SK-N-SH (cell line): ENCODE results near the gene ZFHX3. TPM values are rescaled to one million over a fixed set of nuclear protein-coding genes. Genes with fewer than 3 reads are reported as not detected.

Experiments used
- CTCF ChIA-PET: fragments of 300-600, 350-600 bp; formaldehyde crosslinking; extraction: SDS; loops from one replicate; lab custom pipeline; 2021; lab: Yijun Ruan, JAX
- POLR2A ChIA-PET: fragments of 350-600 bp; sonication (Branson Sonifier 250); formaldehyde crosslinking; extraction: SDS; loops from one replicate; lab custom pipeline; 2020; ENCODE audit warnings: antibody characterized with exemption, inconsistent platforms; lab: Yijun Ruan, JAX
- DNase-seq: peaks from one replicate; pipeline ENCODE4 v3.0.0; 2012
- H2AFZ ChIP-seq: fragments of 200-600 bp; sonication (generic); 2 replicates; pipeline ENCODE4 v1.8.1; 2016; ENCODE audit warnings: antibody characterized with exemption, mild to moderate bottlenecking, low read depth
- H3F3A ChIP-seq: fragments of 200-600 bp; sonication (generic); replicated peaks from 2 replicates; pipeline ENCODE3; 2016; ENCODE audit warnings: antibody characterized with exemption, mild to moderate bottlenecking; ENCODE audit not compliant: insufficient read depth
- H3K27ac ChIP-seq, 2 experiments: fragments of 200-500 bp in 1 of 2; fragments of 200-600 bp in 1 of 2; sonication (Bioruptor generic) in 1 of 2; sonication (generic), shearing (Covaris generic) in 1 of 2; 2 replicates each; pipeline versions ENCODE4 v1.5.1 to v1.6.1; 2014 to 2016; ENCODE audit warnings: low read depth in 2 of 2, inconsistent platforms in 1 of 2, low read length in 1 of 2, mild to moderate bottlenecking in 1 of 2, mixed read lengths in 1 of 2
- H3K27me3 ChIP-seq: fragments of 200-600 bp; sonication (generic), shearing (Covaris generic); 2 replicates; pipeline ENCODE4 v1.6.1; 2016; ENCODE audit warnings: mixed run types; ENCODE audit not compliant: insufficient read depth
- H3K36me3 ChIP-seq, 2 experiments: fragments of 200-500 bp in 1 of 2; fragments of 200-600 bp in 1 of 2; sonication (Bioruptor generic) in 1 of 2; sonication (generic) in 1 of 2; replicated peaks in 1 of 2; 2 replicates each; pipeline versions ENCODE3 to v1.5.1; 2014 to 2016; ENCODE audit warnings: low read length in 1 of 2, mild to moderate bottlenecking in 1 of 2; ENCODE audit not compliant: insufficient read depth in 2 of 2, control insufficient read depth in 1 of 2
- H3K4me1 ChIP-seq, 2 experiments: fragments of 200-500 bp in 1 of 2; fragments of 200-600 bp in 1 of 2; sonication (Bioruptor generic) in 1 of 2; sonication (generic), shearing (Covaris generic) in 1 of 2; 2 replicates each; pipeline versions ENCODE4 v1.5.1 to v1.6.1; 2014 to 2016; ENCODE audit warnings: low read depth in 1 of 2, low read length in 1 of 2, mixed run types in 1 of 2; ENCODE audit not compliant: insufficient read depth in 2 of 2, control insufficient read depth in 1 of 2
- H3K4me2 ChIP-seq: fragments of 200-600 bp; sonication (generic), shearing (Covaris generic); 2 replicates; pipeline ENCODE4 v1.6.1; 2017; ENCODE audit warnings: mixed run types
- H3K4me3 ChIP-seq, 2 experiments: fragments of 200-500 bp in 1 of 2; fragments of 200-600 bp in 1 of 2; sonication (Bioruptor generic) in 1 of 2; sonication (generic), shearing (Covaris generic) in 1 of 2; 2 replicates each; pipeline versions ENCODE4 v1.5.1 to v1.8.1; 2014 to 2016; ENCODE audit warnings: low read depth in 2 of 2, inconsistent platforms in 1 of 2, low read length in 1 of 2, mild to moderate bottlenecking in 1 of 2, mixed read lengths in 1 of 2, moderate library complexity in 1 of 2
- H3K79me2 ChIP-seq: fragments of 200-600 bp; sonication (generic); 2 replicates; pipeline ENCODE4 v1.8.1; 2017; ENCODE audit warnings: mild to moderate bottlenecking; ENCODE audit not compliant: insufficient read depth
- H3K9ac ChIP-seq: fragments of 200-600 bp; sonication (generic); 2 replicates; pipeline ENCODE4 v1.6.1; 2017; ENCODE audit warnings: mixed run types
- H3K9me2 ChIP-seq: fragments of 200-600 bp; sonication (generic); 2 replicates; pipeline ENCODE4 v1.6.1; 2017; ENCODE audit warnings: mixed run types
- H3K9me3 ChIP-seq: fragments of 200-600 bp; sonication (generic); 2 replicates; pipeline ENCODE4 v1.6.1; 2017; ENCODE audit warnings: mixed run types, mild to moderate bottlenecking, moderate library complexity
- H4K20me1 ChIP-seq: fragments of 200-600 bp; sonication (generic); 2 replicates; pipeline ENCODE4 v1.6.1; 2017; ENCODE audit warnings: mild to moderate bottlenecking, mixed run types; ENCODE audit not compliant: insufficient read depth
- ELF1 ChIP-seq: IDR thresholded peaks from 2 replicates; pipeline ENCODE4 v1.4.0; 2012
- MXI1 ChIP-seq: IDR thresholded peaks from 2 replicates; pipeline ENCODE4 v1.6.1; 2012; ENCODE audit warnings: mild to moderate bottlenecking, low read depth, low read length, improper control_type of control experiment
- POLR2AphosphoS5 ChIP-seq: IDR thresholded peaks from 2 replicates; pipeline ENCODE4 v1.6.1; 2012; ENCODE audit warnings: low read depth, low read length
- TAF1 ChIP-seq: IDR thresholded peaks from 2 replicates; pipeline ENCODE4 v1.6.1; 2012; ENCODE audit warnings: low read depth, mild to moderate bottlenecking, low read length, moderate library complexity, borderline replicate concordance
- TCF12 ChIP-seq: IDR thresholded peaks from 2 replicates; pipeline ENCODE4 v1.4.0; 2012
- WGBS: methylation state at CpG from one replicate; pipeline ENCODE4 v1.1.6; 2017; ENCODE audit warnings: low lambda C conversion rate; 5-methylcytosine and 5-hydroxymethylcytosine counted together
- polyA plus RNA-seq, 3 experiments: library from polyadenylated mRNA; depleted of rRNA; stranded (reverse); fragments of >200 nt; gene quantifications; 2 replicates each; pipeline ENCODE4 v1.2.3, GENCODE V29; 2012
- TF ChIP-seq, protein P1 (sequence below): fragments of 150-350 bp; IDR thresholded peaks from 2 replicates; pipeline ENCODE4 v1.6.1; 2017; ENCODE audit warnings: antibody characterized with exemption, low read length, low read depth, borderline replicate concordance
- TF ChIP-seq, protein P2 (sequence below): fragments of 150-350 bp; IDR thresholded peaks from 2 replicates; pipeline ENCODE4 v1.6.1; 2016; ENCODE audit warnings: mild to moderate bottlenecking, low read depth, low read length
- TF ChIP-seq, protein P3 (sequence below): IDR thresholded peaks from 2 replicates; pipeline ENCODE4 v1.4.0; 2012; ENCODE audit warnings: low read depth, borderline replicate concordance
- TF ChIP-seq, protein P4 (sequence below): IDR thresholded peaks from 2 replicates; pipeline ENCODE4; 2012

ZFHX3 gene
- polyA plus RNA-seq, 1 of the 3 experiments (the other 2 are of a cell fraction) = 2.0 TPM

DNA sequence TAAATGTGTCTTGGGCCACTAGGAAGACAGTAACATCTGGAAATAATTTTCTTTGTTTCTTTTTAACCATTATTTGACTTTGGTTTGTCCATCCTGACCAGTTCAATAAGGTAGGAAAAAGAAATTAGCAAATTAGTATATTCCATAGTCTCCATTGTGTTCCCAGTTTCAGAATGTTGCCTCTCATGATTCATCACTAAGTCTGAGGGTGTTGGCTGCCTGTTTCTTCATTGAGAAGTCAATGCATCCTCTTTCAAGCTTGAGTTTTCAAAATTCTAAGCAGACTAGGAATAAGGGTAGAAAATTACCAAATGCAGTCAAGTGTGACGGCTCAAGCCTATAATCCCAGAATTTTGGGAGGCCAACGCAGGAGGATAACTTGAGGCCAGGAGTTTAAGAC lies 41.9 kb downstream of the ZFHX3 start:
- no peak for DNase-seq
- H3K4me3 ChIP-seq = no peak overlapping the region
- no peaks in the 10 kb centered on the region for H3K9me3 ChIP-seq
- no peaks in the 10 kb centered on the region for H3F3A ChIP-seq
- WGBS = 96% methylated on average over 2 of the region's 2 CpGs
- no peak overlapping the region for H3K9ac ChIP-seq
- no peak overlapping the region for H3K4me2 ChIP-seq
- peaks cover 94% of the 10 kb centered on the region for H3K79me2 ChIP-seq
- no peaks in the 10 kb centered on the region for H3K9me2 ChIP-seq
- ChIA-PET CTCF (interaction anchor here (0.6 to 0.9 kb wide), 2 partner anchors 173 to 346 kb away, joined by 3 to 4 read pairs; no protein-coding TSS in a partner anchor), POLR2A (no interaction called here)
- H3K36me3 ChIP-seq = no peaks in the 10 kb centered on the region
- peaks cover 8% of the 10 kb centered on the region; the same call in 1 of the 2 replicates for H4K20me1 ChIP-seq
- TF ChIP-seq, protein P1, sequence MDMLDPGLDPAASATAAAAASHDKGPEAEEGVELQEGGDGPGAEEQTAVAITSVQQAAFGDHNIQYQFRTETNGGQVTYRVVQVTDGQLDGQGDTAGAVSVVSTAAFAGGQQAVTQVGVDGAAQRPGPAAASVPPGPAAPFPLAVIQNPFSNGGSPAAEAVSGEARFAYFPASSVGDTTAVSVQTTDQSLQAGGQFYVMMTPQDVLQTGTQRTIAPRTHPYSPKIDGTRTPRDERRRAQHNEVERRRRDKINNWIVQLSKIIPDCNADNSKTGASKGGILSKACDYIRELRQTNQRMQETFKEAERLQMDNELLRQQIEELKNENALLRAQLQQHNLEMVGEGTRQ = no peak
- TF ChIP-seq POLR2AphosphoS5 (no peak), TAF1 (no peak), ELF1 (no peak)
- TF ChIP-seq, protein P2, sequence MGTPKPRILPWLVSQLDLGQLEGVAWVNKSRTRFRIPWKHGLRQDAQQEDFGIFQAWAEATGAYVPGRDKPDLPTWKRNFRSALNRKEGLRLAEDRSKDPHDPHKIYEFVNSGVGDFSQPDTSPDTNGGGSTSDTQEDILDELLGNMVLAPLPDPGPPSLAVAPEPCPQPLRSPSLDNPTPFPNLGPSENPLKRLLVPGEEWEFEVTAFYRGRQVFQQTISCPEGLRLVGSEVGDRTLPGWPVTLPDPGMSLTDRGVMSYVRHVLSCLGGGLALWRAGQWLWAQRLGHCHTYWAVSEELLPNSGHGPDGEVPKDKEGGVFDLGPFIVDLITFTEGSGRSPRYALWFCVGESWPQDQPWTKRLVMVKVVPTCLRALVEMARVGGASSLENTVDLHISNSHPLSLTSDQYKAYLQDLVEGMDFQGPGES = no peak
- TF ChIP-seq, protein P3, sequence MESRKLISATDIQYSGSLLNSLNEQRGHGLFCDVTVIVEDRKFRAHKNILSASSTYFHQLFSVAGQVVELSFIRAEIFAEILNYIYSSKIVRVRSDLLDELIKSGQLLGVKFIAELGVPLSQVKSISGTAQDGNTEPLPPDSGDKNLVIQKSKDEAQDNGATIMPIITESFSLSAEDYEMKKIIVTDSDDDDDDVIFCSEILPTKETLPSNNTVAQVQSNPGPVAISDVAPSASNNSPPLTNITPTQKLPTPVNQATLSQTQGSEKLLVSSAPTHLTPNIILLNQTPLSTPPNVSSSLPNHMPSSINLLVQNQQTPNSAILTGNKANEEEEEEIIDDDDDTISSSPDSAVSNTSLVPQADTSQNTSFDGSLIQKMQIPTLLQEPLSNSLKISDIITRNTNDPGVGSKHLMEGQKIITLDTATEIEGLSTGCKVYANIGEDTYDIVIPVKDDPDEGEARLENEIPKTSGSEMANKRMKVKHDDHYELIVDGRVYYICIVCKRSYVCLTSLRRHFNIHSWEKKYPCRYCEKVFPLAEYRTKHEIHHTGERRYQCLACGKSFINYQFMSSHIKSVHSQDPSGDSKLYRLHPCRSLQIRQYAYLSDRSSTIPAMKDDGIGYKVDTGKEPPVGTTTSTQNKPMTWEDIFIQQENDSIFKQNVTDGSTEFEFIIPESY = no peak
- no peaks in the 10 kb centered on the region for H3K27me3 ChIP-seq
- no peak overlapping the region for H2AFZ ChIP-seq
- H3K4me1 ChIP-seq = peaks cover 3 to 10% of the 10 kb centered on the region in 2 experiments; a peak in 3 of 4 replicates
- no peak overlapping the region for H3K27ac ChIP-seq

DNA sequence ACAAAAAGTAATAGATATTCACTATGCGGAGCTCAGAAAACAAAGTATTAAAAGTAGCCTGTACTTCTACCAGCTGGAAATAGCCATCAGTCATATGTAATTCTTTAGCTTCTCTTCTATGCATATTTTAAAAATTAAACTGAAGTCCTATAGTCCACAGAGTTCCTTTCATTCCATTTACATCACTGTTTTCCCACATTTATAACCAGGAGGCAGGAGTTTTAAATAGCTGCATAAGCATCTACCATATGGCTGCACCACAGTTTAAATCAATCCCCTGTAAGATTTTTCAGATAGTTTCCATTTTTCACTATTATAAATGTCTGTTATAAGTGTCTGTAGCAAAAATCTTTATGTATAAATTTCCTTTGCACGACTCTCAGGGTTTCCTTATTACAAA lies 45.1 kb downstream of the ZFHX3 start:
- Histone ChIP-seq H3K4me3 (no peak overlapping the region), H3K79me2 (peaks cover 95% of the 10 kb centered on the region), H3K36me3 (no peaks in the 10 kb centered on the region), H3K27me3 (no peaks in the 10 kb centered on the region), H3K4me1 (peaks cover 3 to 9% of the 10 kb centered on the region in 2 experiments; a peak in 3 of 4 replicates), H3F3A (no peaks in the 10 kb centered on the region), H3K4me2 (0 out of 2 replicates have a peak overlapping the region, but pooled peaks have one; percentile 23), H4K20me1 (peaks cover 12% of the 10 kb centered on the region; the same call in 1 of the 2 replicates), H2AFZ (no peak overlapping the region), H3K27ac (peak overlapping the region; percentile 8 to 25; a peak in 2 of 4 replicates), H3K9me2 (no peaks in the 10 kb centered on the region), H3K9me3 (no peaks in the 10 kb centered on the region), H3K9ac (no peak overlapping the region)
- no peak for TF ChIP-seq MXI1
- TF ChIP-seq, protein P4, sequence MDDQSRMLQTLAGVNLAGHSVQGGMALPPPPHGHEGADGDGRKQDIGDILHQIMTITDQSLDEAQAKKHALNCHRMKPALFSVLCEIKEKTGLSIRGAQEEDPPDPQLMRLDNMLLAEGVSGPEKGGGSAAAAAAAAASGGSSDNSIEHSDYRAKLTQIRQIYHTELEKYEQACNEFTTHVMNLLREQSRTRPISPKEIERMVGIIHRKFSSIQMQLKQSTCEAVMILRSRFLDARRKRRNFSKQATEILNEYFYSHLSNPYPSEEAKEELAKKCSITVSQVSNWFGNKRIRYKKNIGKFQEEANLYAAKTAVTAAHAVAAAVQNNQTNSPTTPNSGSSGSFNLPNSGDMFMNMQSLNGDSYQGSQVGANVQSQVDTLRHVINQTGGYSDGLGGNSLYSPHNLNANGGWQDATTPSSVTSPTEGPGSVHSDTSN = no peak
- TF ChIP-seq TCF12 = peak; percentile 36; the same call in 1 of the 2 replicates
- WGBS = 73% methylated on average over 2 of the region's 2 CpGs
- CTCF ChIA-PET = no interaction called here
- no peak for DNase-seq
- POLR2A ChIA-PET = interaction anchor here (0.6 kb wide), 1 partner anchor 74 kb away, joined by 5 read pairs; no protein-coding TSS in a partner anchor
